Measurements from ENCODE around the gene GABRD. TPM values are rescaled to one million over a fixed set of nuclear protein-coding genes. Genes with fewer than 3 reads are reported as not detected.

The GABRD gene
- total RNA-seq, 1 donor from 2014 or later = 2.5 TPM

- no peaks in the 10 kb centered on the region for H3K36me3 Mint-ChIP-seq (ENCODE audit: unreplicated experiment)
- no peaks in the 10 kb centered on the region for H3K4me1 Mint-ChIP-seq (ENCODE audit: low read depth, unreplicated experiment)
- no peak for DNase-seq
- H3K27me3 Mint-ChIP-seq (ENCODE audit: unreplicated experiment) = no peaks in the 10 kb centered on the region
- TF ChIP-seq CTCF (IDR thresholded peaks at IDR 0.05; ENCODE audit: partially characterized antibody, unreplicated experiment) = no peak
- no peaks in the 10 kb centered on the region for H3K9me3 Mint-ChIP-seq (ENCODE audit: unreplicated experiment)
- no peak overlapping the region for H3K4me3 Mint-ChIP-seq (ENCODE audit: unreplicated experiment)
- no peak overlapping the region for H3K27ac Mint-ChIP-seq (ENCODE audit: unreplicated experiment)
Observed at GRCh38 chr1:2009101-2010053, 9.8 kb upstream of the GABRD start.

GRCh38 chr1:2014181-2014580 lies 5.0 kb upstream of the GABRD start:
- no peak for TF ChIP-seq CTCF (IDR thresholded peaks at IDR 0.05; ENCODE audit: partially characterized antibody, unreplicated experiment)
- H3K27me3 Mint-ChIP-seq (ENCODE audit: unreplicated experiment) = peaks cover 10% of the 10 kb centered on the region
- no peaks in the 10 kb centered on the region for H3K36me3 Mint-ChIP-seq (ENCODE audit: unreplicated experiment)
- no peak for DNase-seq
- no peak overlapping the region for H3K4me3 Mint-ChIP-seq (ENCODE audit: unreplicated experiment)
- peaks cover 2% of the 10 kb centered on the region for H3K9me3 Mint-ChIP-seq (ENCODE audit: unreplicated experiment)
- H3K4me1 Mint-ChIP-seq (ENCODE audit: low read depth, unreplicated experiment) = peaks cover 2% of the 10 kb centered on the region
- no peak overlapping the region for H3K27ac Mint-ChIP-seq (ENCODE audit: unreplicated experiment)

GRCh38 chr1:2014741-2015735 lies 4.1 kb upstream of the GABRD start:
- no peak for TF ChIP-seq CTCF (IDR thresholded peaks at IDR 0.05; ENCODE audit: partially characterized antibody, unreplicated experiment)
- DNase-seq = no peak
- peaks cover 10% of the 10 kb centered on the region for H3K27me3 Mint-ChIP-seq (ENCODE audit: unreplicated experiment)
- H3K27ac Mint-ChIP-seq (ENCODE audit: unreplicated experiment) = no peak overlapping the region
- no peaks in the 10 kb centered on the region for H3K36me3 Mint-ChIP-seq (ENCODE audit: unreplicated experiment)
- no peak overlapping the region for H3K4me3 Mint-ChIP-seq (ENCODE audit: unreplicated experiment)
- peaks cover 2% of the 10 kb centered on the region for H3K4me1 Mint-ChIP-seq (ENCODE audit: low read depth, unreplicated experiment)
- peaks cover 2% of the 10 kb centered on the region for H3K9me3 Mint-ChIP-seq (ENCODE audit: unreplicated experiment)

GRCh38 chr1:2016123-2016522 lies 3.0 kb upstream of the GABRD start:
- Mint-ChIP-seq H3K4me1 (ENCODE audit: low read depth, unreplicated experiment) (peaks cover 2% of the 10 kb centered on the region), H3K9me3 (ENCODE audit: unreplicated experiment) (peaks cover 2% of the 10 kb centered on the region), H3K4me3 (ENCODE audit: unreplicated experiment) (no peak overlapping the region), H3K36me3 (ENCODE audit: unreplicated experiment) (no peaks in the 10 kb centered on the region), H3K27ac (ENCODE audit: unreplicated experiment) (no peak overlapping the region), H3K27me3 (ENCODE audit: unreplicated experiment) (peaks cover 11% of the 10 kb centered on the region)
- no peak for TF ChIP-seq CTCF (IDR thresholded peaks at IDR 0.05; ENCODE audit: partially characterized antibody, unreplicated experiment)
- DNase-seq = no peak

All from glutamatergic neuron (in vitro differentiated cells).